ENCODE data around the gene CATSPERB. TPM values are rescaled to one million over a fixed set of nuclear protein-coding genes. Genes with fewer than 3 reads are reported as not detected.
"Not testable (repeated sequence)": the region's sequence is repeated elsewhere in the genome, so short reads cannot be mapped to it uniquely, and the experiment has no call there.

Gene CATSPERB
- polyA plus RNA-seq, 1 experiment = not detected

DNA sequence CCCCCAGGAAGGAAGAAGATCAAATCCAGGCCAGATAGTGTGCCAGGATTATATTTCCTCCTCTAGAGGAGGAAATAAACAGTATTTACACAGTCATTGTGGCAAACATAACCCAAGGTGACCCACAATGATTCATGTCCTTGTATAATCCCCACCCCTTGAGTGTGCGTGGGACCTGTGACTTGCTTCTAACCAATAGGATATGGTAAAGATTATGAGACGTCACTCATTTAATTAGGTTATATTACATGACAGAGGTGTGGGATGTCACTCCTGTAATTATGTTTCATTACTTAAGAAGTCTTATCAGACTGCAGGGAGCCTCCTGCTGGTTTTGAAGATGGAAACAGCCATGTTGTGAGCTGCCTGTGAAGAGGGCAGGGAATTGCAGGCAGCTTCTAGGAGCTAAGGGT lies 12.2 kb upstream of the CATSPERB start:
- no peak overlapping the region for H3K4me3 ChIP-seq (ENCODE audit: low read depth, low read length)
- no peaks in the 10 kb centered on the region for H3K27me3 ChIP-seq (ENCODE audit: control insufficient read depth, insufficient read depth, low read length)
- POLR2A ChIA-PET = no interaction called here
- TF ChIP-seq, protein P1, sequence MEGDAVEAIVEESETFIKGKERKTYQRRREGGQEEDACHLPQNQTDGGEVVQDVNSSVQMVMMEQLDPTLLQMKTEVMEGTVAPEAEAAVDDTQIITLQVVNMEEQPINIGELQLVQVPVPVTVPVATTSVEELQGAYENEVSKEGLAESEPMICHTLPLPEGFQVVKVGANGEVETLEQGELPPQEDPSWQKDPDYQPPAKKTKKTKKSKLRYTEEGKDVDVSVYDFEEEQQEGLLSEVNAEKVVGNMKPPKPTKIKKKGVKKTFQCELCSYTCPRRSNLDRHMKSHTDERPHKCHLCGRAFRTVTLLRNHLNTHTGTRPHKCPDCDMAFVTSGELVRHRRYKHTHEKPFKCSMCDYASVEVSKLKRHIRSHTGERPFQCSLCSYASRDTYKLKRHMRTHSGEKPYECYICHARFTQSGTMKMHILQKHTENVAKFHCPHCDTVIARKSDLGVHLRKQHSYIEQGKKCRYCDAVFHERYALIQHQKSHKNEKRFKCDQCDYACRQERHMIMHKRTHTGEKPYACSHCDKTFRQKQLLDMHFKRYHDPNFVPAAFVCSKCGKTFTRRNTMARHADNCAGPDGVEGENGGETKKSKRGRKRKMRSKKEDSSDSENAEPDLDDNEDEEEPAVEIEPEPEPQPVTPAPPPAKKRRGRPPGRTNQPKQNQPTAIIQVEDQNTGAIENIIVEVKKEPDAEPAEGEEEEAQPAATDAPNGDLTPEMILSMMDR (IDR thresholded peaks at IDR 0.05; ENCODE audit: insufficient read depth, low read depth, low read length) = no peak
- CTCF ChIA-PET = no interaction called here
- no peaks in the 10 kb centered on the region for H3K36me3 ChIP-seq (ENCODE audit: control insufficient read depth, insufficient read depth, low read length)
- DNase-seq (ENCODE audit: low read depth) = no peak

GRCh38 chr14:91743305-91743653 lies 11.4 kb upstream of the CATSPERB start:
- no peaks in the 10 kb centered on the region for H3K27me3 ChIP-seq (ENCODE audit: control insufficient read depth, insufficient read depth, low read length)
- POLR2A ChIA-PET = no interaction called here
- DNase-seq (ENCODE audit: low read depth) = no peak
- H3K4me3 ChIP-seq (ENCODE audit: low read depth, low read length) = no peak overlapping the region
- TF ChIP-seq, protein P1 (IDR thresholded peaks at IDR 0.05; ENCODE audit: insufficient read depth, low read depth, low read length) = no peak
- no peaks in the 10 kb centered on the region for H3K36me3 ChIP-seq (ENCODE audit: control insufficient read depth, insufficient read depth, low read length)
- CTCF ChIA-PET = no interaction called here

GRCh38 chr14:91742621-91743304 lies 10.9 kb upstream of the CATSPERB start:
- CTCF ChIA-PET = no interaction called here
- TF ChIP-seq, protein P1 (IDR thresholded peaks at IDR 0.05; ENCODE audit: insufficient read depth, low read depth, low read length) = no peak
- no peak overlapping the region for H3K4me3 ChIP-seq (ENCODE audit: low read depth, low read length)
- POLR2A ChIA-PET = no interaction called here
- DNase-seq (ENCODE audit: low read depth) = no peak
- H3K27me3 ChIP-seq (ENCODE audit: control insufficient read depth, insufficient read depth, low read length) = no peaks in the 10 kb centered on the region
- H3K36me3 ChIP-seq (ENCODE audit: control insufficient read depth, insufficient read depth, low read length) = no peaks in the 10 kb centered on the region

GRCh38 chr14:91739867-91740266 lies 8.0 kb upstream of the CATSPERB start:
- POLR2A ChIA-PET = interaction anchor here (0.6 kb wide), 1 partner anchor 1360 kb away, joined by 4 read pairs; no protein-coding TSS in a partner anchor
- H3K4me3 ChIP-seq (ENCODE audit: low read depth, low read length); H3K36me3 ChIP-seq (ENCODE audit: control insufficient read depth, insufficient read depth, low read length); CTCF ChIA-PET; DNase-seq (ENCODE audit: low read depth); H3K27me3 ChIP-seq (ENCODE audit: control insufficient read depth, insufficient read depth, low read length): not testable (repeated sequence)

DNA sequence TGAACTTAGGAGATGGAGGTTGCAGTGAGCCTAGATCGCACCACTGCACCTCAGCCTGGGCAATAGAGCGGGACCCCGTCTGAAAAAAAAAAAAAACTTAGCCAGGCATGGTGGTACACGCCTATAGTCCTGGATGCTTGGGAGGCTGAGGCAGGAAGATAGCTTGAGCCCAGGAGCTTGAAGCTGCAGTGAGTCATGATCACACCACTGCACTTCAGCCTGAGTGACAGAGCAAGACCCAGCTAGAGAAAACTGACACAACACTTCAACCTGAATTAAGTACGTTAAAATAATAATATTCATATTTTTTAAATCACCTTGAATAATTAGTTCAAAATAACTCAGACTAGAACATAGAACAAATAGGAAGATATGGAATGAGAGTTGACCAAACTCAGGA lies 5.7 kb upstream of the CATSPERB start:
- POLR2A ChIA-PET = no interaction called here
- CTCF ChIA-PET = no interaction called here
- TF ChIP-seq, protein P1 (IDR thresholded peaks at IDR 0.05; ENCODE audit: insufficient read depth, low read depth, low read length) = no peak
- no peak overlapping the region for H3K4me3 ChIP-seq (ENCODE audit: low read depth, low read length)
- H3K27me3 ChIP-seq (ENCODE audit: control insufficient read depth, insufficient read depth, low read length) = no peaks in the 10 kb centered on the region
- no peak for DNase-seq (ENCODE audit: low read depth)
- no peaks in the 10 kb centered on the region for H3K36me3 ChIP-seq (ENCODE audit: control insufficient read depth, insufficient read depth, low read length)

DNA sequence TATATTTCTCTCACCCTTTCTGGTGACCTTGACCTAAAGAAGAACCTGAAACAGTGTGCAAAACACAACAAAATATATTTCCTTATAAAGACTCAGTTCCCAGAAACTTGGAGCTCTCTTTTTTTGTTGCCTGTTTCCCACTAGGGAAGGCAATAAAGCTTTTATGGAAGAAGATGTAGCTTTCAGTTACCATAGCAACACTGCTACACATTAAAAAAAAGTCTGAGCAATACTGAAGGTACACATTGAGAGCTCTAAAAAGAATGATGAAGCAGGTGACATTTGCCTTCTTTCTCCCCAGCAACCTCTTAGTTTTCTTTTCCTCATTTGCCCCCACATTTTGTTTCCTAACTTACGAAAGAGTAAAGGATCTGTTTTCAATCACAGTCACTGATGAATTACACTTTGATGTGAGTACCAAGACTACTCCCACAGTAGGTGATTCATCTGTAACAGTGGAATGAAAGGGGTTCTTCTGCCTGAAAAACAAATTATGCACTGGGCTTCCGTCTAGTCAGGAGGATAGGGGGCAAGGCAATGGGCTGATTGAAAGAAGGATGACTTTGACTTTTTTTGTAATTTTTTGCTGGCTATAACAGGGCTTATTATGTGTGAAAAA lies 1.1 kb upstream of the CATSPERB start:
- H3K4me3 ChIP-seq (ENCODE audit: low read depth, low read length) = no peak overlapping the region
- no peaks in the 10 kb centered on the region for H3K27me3 ChIP-seq (ENCODE audit: control insufficient read depth, insufficient read depth, low read length)
- peak; percentile 4 for DNase-seq (ENCODE audit: low read depth)
- POLR2A ChIA-PET = no interaction called here
- TF ChIP-seq, protein P1 (IDR thresholded peaks at IDR 0.05; ENCODE audit: insufficient read depth, low read depth, low read length) = no peak
- H3K36me3 ChIP-seq (ENCODE audit: control insufficient read depth, insufficient read depth, low read length) = no peaks in the 10 kb centered on the region
- CTCF ChIA-PET = no interaction called here

Measured in BJ (cell line).